ENCODE data around the gene CUL3. TPM values are rescaled to one million over a fixed set of nuclear protein-coding genes. Genes with fewer than 3 reads are reported as not detected.

Gene CUL3
- total RNA-seq, 1 experiment from 2014 or later: 140 TPM

- ChIA-PET CTCF (no interaction called here), POLR2A (ENCODE audit: low non-redundant PET) (no interaction called here)
- DNase-seq (ENCODE audit: low spot score): no peak
- no peak overlapping the region for H3K4me3 ChIP-seq (ENCODE audit: low read depth, low read length, poor library complexity, severe bottlenecking)
- intact Hi-C loops (cut with micrococcal nuclease; ENCODE audit: unreplicated experiment): no loop called here
- no TSS peak for BruUV-seq (replicated peaks)
- H3K27me3 ChIP-seq (replicated peaks; ENCODE audit: insufficient read depth, low read depth, low read length, poor library complexity): no peaks in the 10 kb centered on the region
- H3K4me1 ChIP-seq (ENCODE audit: insufficient read depth, low read length, poor library complexity, severe bottlenecking): peaks cover 12% of the 10 kb centered on the region
- H3K9me3 ChIP-seq (ENCODE audit: low read depth, low read length, poor library complexity, severe bottlenecking): no peaks in the 10 kb centered on the region
- TF ChIP-seq EZH2 (IDR thresholded peaks at IDR 0.05; ENCODE audit: borderline replicate concordance, low read depth, low read length, poor library complexity, severe bottlenecking) (no peak), CTCF (conservative IDR thresholded peaks at IDR 0.05; ENCODE audit: low read depth, low read length) (no peak)
- no peaks in the 10 kb centered on the region for H3K36me3 ChIP-seq (ENCODE audit: insufficient read depth, low read length, poor library complexity, severe bottlenecking)
- no peak overlapping the region for H3K27ac ChIP-seq (ENCODE audit: low read depth, low read length, poor library complexity, severe bottlenecking)
Measured at GRCh38 chr2:224626735-224627134, 41.6 kb upstream of the CUL3 start.

- POLR2A ChIA-PET (ENCODE audit: low non-redundant PET): no interaction called here
- intact Hi-C loops (cut with micrococcal nuclease; ENCODE audit: unreplicated experiment): no loop called here
- CTCF ChIA-PET: no interaction called here
- Histone ChIP-seq H3K36me3 (ENCODE audit: insufficient read depth, low read length, poor library complexity, severe bottlenecking) (no peaks in the 10 kb centered on the region), H3K4me3 (ENCODE audit: low read depth, low read length, poor library complexity, severe bottlenecking) (no peak overlapping the region), H3K4me1 (ENCODE audit: insufficient read depth, low read length, poor library complexity, severe bottlenecking) (no peaks in the 10 kb centered on the region), H3K9me3 (ENCODE audit: low read depth, low read length, poor library complexity, severe bottlenecking) (no peaks in the 10 kb centered on the region), H3K27me3 (replicated peaks; ENCODE audit: insufficient read depth, low read depth, low read length, poor library complexity) (no peaks in the 10 kb centered on the region), H3K27ac (ENCODE audit: low read depth, low read length, poor library complexity, severe bottlenecking) (no peak overlapping the region)
- no peak for TF ChIP-seq CTCF (conservative IDR thresholded peaks at IDR 0.05; ENCODE audit: low read depth, low read length)
- no peak for TF ChIP-seq EZH2 (IDR thresholded peaks at IDR 0.05; ENCODE audit: borderline replicate concordance, low read depth, low read length, poor library complexity, severe bottlenecking)
- BruUV-seq (replicated peaks): no TSS peak
- DNase-seq (ENCODE audit: low spot score): no peak
Measured at GRCh38 chr2:224613543-224614286, 28.6 kb upstream of the CUL3 start.

GRCh38 chr2:224612578-224612977 lies 27.4 kb upstream of the CUL3 start:
- CTCF ChIA-PET: no interaction called here
- no peaks in the 10 kb centered on the region for H3K36me3 ChIP-seq (ENCODE audit: insufficient read depth, low read length, poor library complexity, severe bottlenecking)
- intact Hi-C loops (cut with micrococcal nuclease; ENCODE audit: unreplicated experiment): no loop called here
- H3K4me3 ChIP-seq (ENCODE audit: low read depth, low read length, poor library complexity, severe bottlenecking): no peak overlapping the region
- TF ChIP-seq EZH2 (IDR thresholded peaks at IDR 0.05; ENCODE audit: borderline replicate concordance, low read depth, low read length, poor library complexity, severe bottlenecking): no peak
- no peak for TF ChIP-seq CTCF (conservative IDR thresholded peaks at IDR 0.05; ENCODE audit: low read depth, low read length)
- H3K4me1 ChIP-seq (ENCODE audit: insufficient read depth, low read length, poor library complexity, severe bottlenecking): no peaks in the 10 kb centered on the region
- no TSS peak for BruUV-seq (replicated peaks)
- H3K9me3 ChIP-seq (ENCODE audit: low read depth, low read length, poor library complexity, severe bottlenecking): no peaks in the 10 kb centered on the region
- H3K27me3 ChIP-seq (replicated peaks; ENCODE audit: insufficient read depth, low read depth, low read length, poor library complexity): no peaks in the 10 kb centered on the region
- no peak for DNase-seq (ENCODE audit: low spot score)
- POLR2A ChIA-PET (ENCODE audit: low non-redundant PET): no interaction called here
- no peak overlapping the region for H3K27ac ChIP-seq (ENCODE audit: low read depth, low read length, poor library complexity, severe bottlenecking)

Measured in A673 (cell line).